ENCODE measurements around the gene ZFP3. TPM values are rescaled to one million over a fixed set of nuclear protein-coding genes. Genes with fewer than 3 reads are reported as not detected.

ZFP3 gene
- total and polyA plus RNA-seq, 2 of the 4 experiments (the other 2 are of a cell fraction): 0.54 to 0.75 TPM

- CTCF ChIA-PET: no interaction called here
- intact Hi-C loops (cut with micrococcal nuclease): no loop called here
- H2BK120ac ChIP-seq (ENCODE audit: low read depth, low read length): no peak overlapping the region
Measured at GRCh38 chr17:5068236-5068635, 10.0 kb upstream of the ZFP3 start.

More at GRCh38 chr17:5068236-5068635, 10.0 kb upstream of the ZFP3 start:
- H3K27me3 ChIP-seq (ENCODE audit: control insufficient read depth, insufficient read depth, low read length): peaks cover 14% of the 10 kb centered on the region
- H2BK15ac ChIP-seq (ENCODE audit: low read depth, low read length): no peak overlapping the region
- H3K14ac ChIP-seq (replicated peaks; ENCODE audit: low read depth, low read length): no peak overlapping the region
- H4K5ac ChIP-seq (ENCODE audit: low read depth, low read length): no peak overlapping the region
- no peaks in the 10 kb centered on the region for H3K79me1 ChIP-seq (ENCODE audit: low read depth in 1 of 2, low read length in 2 of 2)
- no CpG with 5 or more reads among the region's 3 CpGs for WGBS, 2 experiments (ENCODE audit: extremely low coverage in 2 of 2, insufficient read length in 1 of 2)
- H3K9me1 ChIP-seq (ENCODE audit: insufficient read depth, low read length): no peaks in the 10 kb centered on the region
- in situ Hi-C loops (cut with MboI; ENCODE audit: low sequenced_read_pairs): no loop called here
- H2AFZ ChIP-seq (replicated peaks; ENCODE audit: low read length, poor library complexity): no peak overlapping the region
- no peak overlapping the region for H4K8ac ChIP-seq (ENCODE audit: low read depth in 2 of 2, low read length in 2 of 2)
- BruUV-seq (replicated peaks): no TSS peak
- H3K4me2 ChIP-seq (ENCODE audit: low read depth, low read length): no peak overlapping the region
- H3K4me1 ChIP-seq (ENCODE audit: control insufficient read depth, insufficient read depth, low read length): no peaks in the 10 kb centered on the region
- no peak for TF ChIP-seq MAFK (IDR thresholded peaks at IDR 0.05; ENCODE audit: low read depth, low read length)
- no peak for TF ChIP-seq CEBPB (IDR thresholded peaks at IDR 0.05; ENCODE audit: low read depth, low read length)
- no peak for TF ChIP-seq POLR2A (IDR thresholded peaks at IDR 0.05; ENCODE audit: low read depth, low read length)
- TF ChIP-seq CTCF (conservative IDR thresholded peaks at IDR 0.05; ENCODE audit: low read depth, low read length): no peak
- TF ChIP-seq BHLHE40 (IDR thresholded peaks at IDR 0.05; ENCODE audit: low read depth, low read length): no peak
- no peak for TF ChIP-seq SMC3 (IDR thresholded peaks at IDR 0.05; ENCODE audit: low read depth, low read length)
- TF ChIP-seq MXI1 (IDR thresholded peaks at IDR 0.05; ENCODE audit: borderline replicate concordance, low read depth, low read length): no peak
- H4K91ac ChIP-seq (ENCODE audit: insufficient read depth, low read depth, low read length): no peak overlapping the region
- dilution Hi-C loops (cut with HindIII; ENCODE audit: low sequenced_read_pairs, unreplicated experiment): no loop called here
- no peak overlapping the region for H3K9ac ChIP-seq (ENCODE audit: low read depth, low read length)
- H3K4ac ChIP-seq (ENCODE audit: low read depth, low read length): no peak overlapping the region
- no peaks in the 10 kb centered on the region for H3K9me3 ChIP-seq (ENCODE audit: control insufficient read depth, insufficient read depth, low read length)
- H3K18ac ChIP-seq (ENCODE audit: low read depth, low read length): no peak overlapping the region
- H3K23ac ChIP-seq (ENCODE audit: low read depth, low read length): no peak overlapping the region
- H2AK5ac ChIP-seq (ENCODE audit: low read depth, low read length): no peak overlapping the region
- no peak overlapping the region for H3K27ac ChIP-seq (ENCODE audit: insufficient read depth, low read length)
- no peak overlapping the region for H2BK5ac ChIP-seq (ENCODE audit: low read depth, low read length, poor library complexity, severe bottlenecking)
- POLR2A ChIA-PET (ENCODE audit: unreplicated experiment): no interaction called here
- H3K56ac ChIP-seq (ENCODE audit: extremely low read depth, insufficient read depth, low read length): no peak overlapping the region
- ATAC-seq (ENCODE audit: low read depth): no peak
- DNase-seq: no peak
- H4K20me1 ChIP-seq (ENCODE audit: insufficient read depth, low read length): no peaks in the 10 kb centered on the region
- H3K36me3 ChIP-seq (ENCODE audit: control insufficient read depth, insufficient read depth, low read length): no peaks in the 10 kb centered on the region
- H2AK9ac ChIP-seq (replicated peaks; ENCODE audit: low read depth, low read length, poor library complexity): no peak overlapping the region
- H3K4me3 ChIP-seq (ENCODE audit: insufficient read depth, low read depth, low read length): no peak overlapping the region
- no peak overlapping the region for H2BK20ac ChIP-seq (ENCODE audit: low read depth, low read length)
